Adrenal gland (tissue), 5 donors: ENCODE measurements around the gene SULF2.

Experiments used
- CTCF ChIP-seq, 6 experiments: fragments of 450-650 bp in 4 of 6; fragments of 200-600 bp in 2 of 6; sonication (generic) in 1 of 6; IDR thresholded peaks; 1 replicate in 5 of 6; 2 replicates in 1 of 6; pipeline versions ENCODE4 v1.5.1 to v1.8.0; 2016 to 2021; ENCODE audit warnings: antibody characterized with exemption in 6 of 6, mild to moderate bottlenecking in 2 of 6, moderate library complexity in 1 of 6
- POLR2A ChIP-seq, 2 donors: fragments of 450-650 bp; IDR thresholded peaks; one replicate each; pipeline ENCODE4 v1.6.1; 2017; ENCODE audit warnings: antibody characterized with exemption in 2 of 2, mild to moderate bottlenecking in 2 of 2, moderate library complexity in 1 of 2
- donor health status: DM: no; HTN: no; CAD: no.

GRCh38 chr20:47713878-47714450 is 71.3 kb downstream of the SULF2 start:
- no peak for TF ChIP-seq CTCF (IDR thresholded peaks at IDR 0.05)
- no peak for TF ChIP-seq POLR2A (IDR thresholded peaks at IDR 0.05)
